Caki2 (cell line): ENCODE measurements around the gene MPIG6B. TPM values are rescaled to one million over a fixed set of nuclear protein-coding genes. Genes with fewer than 3 reads are reported as not detected.

Source experiments
- DNase-seq: peaks from one replicate; pipeline ENCODE4 v3.0.0-alpha.2; 2015; ENCODE audit warnings: low read depth
- in situ Hi-C: cut with HindIII; loops from 2 replicates; pipeline ENCODE4 v1.10.0; 2016; ENCODE audit warnings: low sequenced_read_pairs, low pct_unique_long_range_greater_than_20kb, mixed read lengths
- total RNA-seq: library from RNA; depleted of rRNA; stranded (reverse); fragments of >200 nt; shearing (Covaris generic); gene quantifications from 2 replicates; pipeline ENCODE4 v1.2.3, GENCODE V29; 2014; ENCODE audit warnings: low replicate concordance

MPIG6B gene
- total RNA-seq, 1 experiment from 2014 or later = not detected

GRCh38 chr6:31717499-31718222 is 5.5 kb upstream of the MPIG6B start:
- in situ Hi-C loops = no loop called here

GRCh38 chr6:31718265-31718664 is 4.9 kb upstream of the MPIG6B start:
- in situ Hi-C loops = no loop called here
- no peak for DNase-seq

More at GRCh38 chr6:31717499-31718222, 5.5 kb upstream of the MPIG6B start:
- DNase-seq = no peak

- in situ Hi-C loops = no loop called here
- no peak for DNase-seq
Measured at GRCh38 chr6:31719001-31719400, 4.2 kb upstream of the MPIG6B start.

- no peak for DNase-seq
- in situ Hi-C loops = no loop called here
Measured at GRCh38 chr6:31720196-31720770, 2.9 kb upstream of the MPIG6B start.

GRCh38 chr6:31721351-31722020 is 1.7 kb upstream of the MPIG6B start, which contains the start of gene LY6G6C:
Gene LY6G6C (minus strand): TSS chr6:31721746. CDS start chr6:31721679, 67 bp downstream.
- in situ Hi-C loops = no loop called here
- no peak for DNase-seq

GRCh38 chr6:31722173-31722572 is 1.0 kb upstream of the MPIG6B start:
- DNase-seq = no peak
- in situ Hi-C loops = no loop called here

GRCh38 chr6:31723980-31724691 is 963 bp downstream of the MPIG6B start:
- no peak for DNase-seq
- in situ Hi-C loops = no loop called here

- in situ Hi-C loops = no loop called here
- DNase-seq = no peak
Measured at GRCh38 chr6:31725502-31726350, 2.6 kb downstream of the MPIG6B start.

GRCh38 chr6:31727034-31727716 is 4.0 kb downstream of the MPIG6B start:
- in situ Hi-C loops = no loop called here
- no peak for DNase-seq

- DNase-seq = no peak
- in situ Hi-C loops = no loop called here
Measured at GRCh38 chr6:31727717-31728671, 4.8 kb downstream of the MPIG6B start.

- DNase-seq = no peak
- in situ Hi-C loops = no loop called here
Measured at GRCh38 chr6:31728767-31729514, 5.8 kb downstream of the MPIG6B start, which contains the start of gene DDAH2. Gene DDAH2 (minus strand): TSS chr6:31729299. CDS start chr6:31729161, 138 bp downstream.

- peak; percentile 94 for DNase-seq
Measured at GRCh38 chr6:31729515-31729978, 6.4 kb downstream of the MPIG6B start.

GRCh38 chr6:31729979-31730630 is 6.9 kb downstream of the MPIG6B start:
- in situ Hi-C loops = no loop called here
- peak; percentile 90 for DNase-seq

More at GRCh38 chr6:31729515-31729978, 6.4 kb downstream of the MPIG6B start:
- in situ Hi-C loops = no loop called here

GRCh38 chr6:31730631-31731086 is 7.5 kb downstream of the MPIG6B start:
- in situ Hi-C loops = no loop called here
- DNase-seq = no peak

- in situ Hi-C loops = no loop called here
- DNase-seq = no peak
Measured at GRCh38 chr6:31732029-31732428, 8.9 kb downstream of the MPIG6B start.
